ENCODE results near the gene TNFSF13B. TPM values are rescaled to one million over a fixed set of nuclear protein-coding genes. Genes with fewer than 3 reads are reported as not detected.

TNFSF13B gene
- total and polyA plus RNA-seq, 7 donors, result 1.1 to 11.5 (median 3.7) TPM

GRCh38 chr13:108328848-108329247 lies 59.3 kb downstream of the TNFSF13B start:
- Histone ChIP-seq H3K27ac (no peak overlapping the region), H3K36me3 (no peaks in the 10 kb centered on the region), H3K27me3 (peaks cover 0 to 10% (median 0%) of the 10 kb centered on the region in 3 donors), H3K4me3 (no peak overlapping the region), H3K4me1 (no peaks in the 10 kb centered on the region), H3K9me3 (no peaks in the 10 kb centered on the region)
- TF ChIP-seq POLR2AphosphoS5 (IDR thresholded peaks at IDR 0.05), result no peak
- no peak for TF ChIP-seq CTCF (IDR thresholded peaks at IDR 0.05)
- no peak for TF ChIP-seq EP300 (IDR thresholded peaks at IDR 0.05)
- TF ChIP-seq POLR2A (IDR thresholded peaks at IDR 0.05), result no peak
- no peak for DNase-seq
- intact Hi-C loops (cut with DNase I), result no loop called here
- WGBS, 2 donors, result 24 to 84% methylated on average over 1 of the region's 1 CpG

GRCh38 chr13:108332791-108333190 lies 63.3 kb downstream of the TNFSF13B start:
- no peak for DNase-seq
- intact Hi-C loops (cut with DNase I), result no loop called here
- H3K4me3 ChIP-seq, result no peak overlapping the region
- H3K4me1 ChIP-seq, result no peaks in the 10 kb centered on the region
- no peaks in the 10 kb centered on the region for H3K36me3 ChIP-seq
- TF ChIP-seq POLR2A (IDR thresholded peaks at IDR 0.05) (no peak), EP300 (IDR thresholded peaks at IDR 0.05) (no peak), CTCF (IDR thresholded peaks at IDR 0.05) (no peak), POLR2AphosphoS5 (IDR thresholded peaks at IDR 0.05) (no peak)
- H3K9me3 ChIP-seq, result no peaks in the 10 kb centered on the region
- H3K27ac ChIP-seq, result no peak overlapping the region
- 71 to 73% methylated on average over 5 of the region's 5 CpGs for WGBS, 2 donors
- peaks cover 0 to 10% (median 0%) of the 10 kb centered on the region in 3 donors for H3K27me3 ChIP-seq

- Histone ChIP-seq H3K36me3 (no peaks in the 10 kb centered on the region), H3K27me3 (no peaks in the 10 kb centered on the region), H3K4me3 (no peak overlapping the region), H3K27ac (no peak overlapping the region), H3K9me3 (no peaks in the 10 kb centered on the region), H3K4me1 (no peaks in the 10 kb centered on the region)
- TF ChIP-seq CTCF (IDR thresholded peaks at IDR 0.05), result peak in 1 of 4 experiments; percentile 27
- no peak for TF ChIP-seq EP300 (IDR thresholded peaks at IDR 0.05)
- DNase-seq, result no peak
- intact Hi-C loops (cut with DNase I), result no loop called here
- 39 to 50% methylated on average over 7 of the region's 7 CpGs for WGBS, 2 donors
Measured at GRCh38 chr13:108342369-108343289, 73.1 kb downstream of the TNFSF13B start.

GRCh38 chr13:108345016-108345415 lies 75.5 kb downstream of the TNFSF13B start:
- TF ChIP-seq CTCF (IDR thresholded peaks at IDR 0.05) (no peak), POLR2AphosphoS5 (IDR thresholded peaks at IDR 0.05) (no peak), POLR2A (IDR thresholded peaks at IDR 0.05) (no peak), EP300 (IDR thresholded peaks at IDR 0.05) (no peak)
- H3K4me1 ChIP-seq, result no peaks in the 10 kb centered on the region
- no peaks in the 10 kb centered on the region for H3K27me3 ChIP-seq
- no peak overlapping the region for H3K4me3 ChIP-seq
- WGBS, 2 donors, result 95 to 96% methylated on average over 10 of the region's 10 CpGs
- H3K36me3 ChIP-seq, result no peaks in the 10 kb centered on the region
- intact Hi-C loops (cut with DNase I), result no loop called here
- no peak for DNase-seq
- no peaks in the 10 kb centered on the region for H3K9me3 ChIP-seq
- no peak overlapping the region for H3K27ac ChIP-seq

Data from sigmoid colon (tissue), 7 donors.